ENCODE data around the gene PRSS3. TPM values are rescaled to one million over a fixed set of nuclear protein-coding genes. Genes with fewer than 3 reads are reported as not detected.

The PRSS3 gene
- total RNA-seq, 1 experiment from 2014 or later = 66.3 TPM

GRCh38 chr9:33750307-33750838, 45.0 kb upstream of the PRSS3 start:
- no peak for DNase-seq (ENCODE audit: low read depth, low spot score)
- peak overlapping the region; percentile 56 for H3K27ac ChIP-seq (ENCODE audit: low read depth, low read length)
- BruUV-seq (replicated peaks) = no TSS peak

More at GRCh38 chr9:33750307-33750838, 45.0 kb upstream of the PRSS3 start:
- H2AFZ ChIP-seq (ENCODE audit: low read depth, low read length, poor library complexity, severe bottlenecking) = peak overlapping the region; percentile 35
- RAD21 ChIA-PET (ENCODE audit: low non-redundant PET in 1 of 2, low total read pairs in 2 of 2, uncharacterized antibody in 2 of 2, unreplicated experiment in 2 of 2) = no interaction called here
- no peaks in the 10 kb centered on the region for H3K27me3 ChIP-seq (ENCODE audit: insufficient read depth, low read length)
- H3K4me3 ChIP-seq (replicated peaks in 1 of 2; ENCODE audit: low read depth in 1 of 2, low read length in 2 of 2) = peak overlapping the region; percentile 79 to 93
- CTCF ChIA-PET = interaction anchor here (1.6 to 1.7 kb wide), 2 partner anchors 27 to 126 kb away, joined by 3 to 6 read pairs; no protein-coding TSS in a partner anchor
- H3K9me2 ChIP-seq (ENCODE audit: insufficient read depth) = no peaks in the 10 kb centered on the region
- POLR2A ChIA-PET = interaction anchor here (0.6 to 2.2 kb wide), 4 partner anchors 12 to 26 kb away, joined by 3 to 7 read pairs (median 5); no protein-coding TSS in a partner anchor
- intact Hi-C loops (cut with micrococcal nuclease) = no loop called here
- ATAC-seq = peak; percentile 85
- H3K4me2 ChIP-seq (ENCODE audit: low read length) = peak overlapping the region; percentile 89
- no peaks in the 10 kb centered on the region for H4K20me1 ChIP-seq (ENCODE audit: insufficient read depth)
- peaks cover 8 to 26% of the 10 kb centered on the region in 2 experiments; a peak in 3 of 4 replicates for H3K4me1 ChIP-seq (ENCODE audit: control insufficient read depth in 1 of 2, insufficient read depth in 2 of 2, low read length in 2 of 2)
- TF ChIP-seq REST (IDR thresholded peaks at IDR 0.05; ENCODE audit: low read depth) = no peak
- no peak for TF ChIP-seq ZNF274 (IDR thresholded peaks at IDR 0.05; ENCODE audit: low read depth, low read length)
- peak; percentile 27; the same call in 1 of the 2 replicates for TF ChIP-seq SIN3A (IDR thresholded peaks at IDR 0.05; ENCODE audit: low read depth)
- peak; percentile 42 for TF ChIP-seq MAX (IDR thresholded peaks at IDR 0.05)
- TF ChIP-seq ZBTB33 (IDR thresholded peaks at IDR 0.05; ENCODE audit: extremely low read depth, insufficient replicate concordance, low read length) = no peak
- peak; percentile 76 for TF ChIP-seq POLR2AphosphoS5 (IDR thresholded peaks at IDR 0.05; ENCODE audit: low read depth, low read length)
- no peak for TF ChIP-seq CTCF (IDR thresholded peaks at IDR 0.05 in 2 of 3, conservative IDR thresholded peaks at IDR 0.05 in 1 of 3; ENCODE audit: borderline replicate concordance in 1 of 3, insufficient read depth in 1 of 3, low read depth in 2 of 3, low read length in 2 of 3)
- no peaks in the 10 kb centered on the region for H3K36me3 ChIP-seq (ENCODE audit: control insufficient read depth in 1 of 2, insufficient read depth in 2 of 2, low read length in 2 of 2)
- peak overlapping the region; percentile 89 for H3K9ac ChIP-seq (ENCODE audit: low read length)
- H3K9me3 ChIP-seq (ENCODE audit: control insufficient read depth in 1 of 2, insufficient read depth in 1 of 2, low read depth in 1 of 2, low read length in 2 of 2) = no peaks in the 10 kb centered on the region
- peaks cover 43% of the 10 kb centered on the region for H3K79me2 ChIP-seq (ENCODE audit: insufficient read depth, low read length)
